ENCODE data around the gene ISG20.
"Not testable (repeated sequence)": the region's sequence is repeated elsewhere in the genome, so short reads cannot be mapped to it uniquely, and the experiment has no call there.

Gene ISG20

DNA sequence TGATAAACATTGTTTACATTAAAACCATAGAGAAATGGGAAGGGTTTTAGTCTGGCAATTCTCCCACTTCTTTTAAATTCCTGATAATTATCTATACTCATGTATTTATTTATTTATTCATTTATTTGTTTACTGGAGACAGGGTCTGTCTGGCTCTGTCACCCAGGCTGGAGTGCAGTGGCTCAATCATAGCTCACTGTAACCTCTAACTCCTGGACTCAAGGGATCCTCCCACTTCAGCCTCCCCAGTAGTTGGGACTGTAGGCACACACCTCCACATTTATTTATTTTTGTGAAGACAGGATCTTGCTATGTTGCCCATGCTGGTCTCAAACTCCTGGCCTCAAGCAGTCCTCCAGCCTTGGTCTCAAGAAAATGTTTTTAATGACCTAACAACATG, 20.1 kb upstream of the ISG20 start:
- DNase-seq (ENCODE audit: low read depth in 2 of 2), result no peak

- DNase-seq (ENCODE audit: low read depth in 2 of 2), result no peak
Observed at GRCh38 chr15:88619796-88620195, 19.0 kb upstream of the ISG20 start.

GRCh38 chr15:88620995-88621772, 17.6 kb upstream of the ISG20 start, which contains the start of gene AEN:
Gene AEN (plus strand): TSS chr15:88621340. CDS start chr15:88626210, 4,870 bp downstream.
- DNase-seq (ENCODE audit: low read depth in 2 of 2), result peak; percentile 88 to 90

- DNase-seq (ENCODE audit: low read depth in 2 of 2), result no peak
Observed at GRCh38 chr15:88621789-88622604, 16.8 kb upstream of the ISG20 start.

DNA sequence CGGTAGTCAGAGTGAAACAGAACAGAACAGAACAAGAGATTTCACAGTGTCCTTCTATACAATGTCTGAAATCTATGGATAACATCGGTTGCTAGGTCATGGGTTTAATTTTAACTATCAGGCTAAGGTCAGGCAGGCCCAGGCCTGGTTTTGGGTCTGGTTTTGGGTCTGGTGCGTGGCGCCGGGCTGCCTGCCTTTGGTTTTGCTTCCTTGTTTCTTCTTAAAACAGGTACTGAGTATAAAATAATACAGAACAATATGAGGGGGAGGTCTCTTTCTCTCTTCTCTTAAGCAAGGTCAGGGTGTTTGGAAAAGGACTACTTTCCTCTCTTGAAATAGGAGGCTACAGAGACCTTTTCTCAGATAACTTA, 16.2 kb upstream of the ISG20 start:
- DNase-seq (ENCODE audit: low read depth in 2 of 2), result no peak

DNA sequence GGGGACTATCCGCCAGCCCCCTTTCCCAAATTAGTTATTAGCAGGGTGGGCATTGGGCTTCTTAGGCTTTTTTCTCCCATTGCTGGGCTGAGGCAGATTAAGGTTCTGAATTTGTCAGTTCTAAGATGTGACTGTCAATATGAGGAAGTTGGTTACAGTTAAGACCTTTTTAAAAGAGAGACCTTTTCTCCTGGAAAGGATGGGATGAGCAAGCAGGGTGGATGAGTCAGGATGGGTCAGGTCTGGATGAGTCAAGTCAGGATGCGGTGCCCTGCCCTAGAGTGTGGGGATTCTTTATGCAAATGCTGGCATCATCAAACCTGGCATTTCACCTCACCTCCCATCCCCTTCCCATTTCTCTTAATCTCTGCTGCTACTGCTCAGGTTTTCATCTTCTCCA, 15.8 kb upstream of the ISG20 start:
- no peak for DNase-seq (ENCODE audit: low read depth in 2 of 2)

DNA sequence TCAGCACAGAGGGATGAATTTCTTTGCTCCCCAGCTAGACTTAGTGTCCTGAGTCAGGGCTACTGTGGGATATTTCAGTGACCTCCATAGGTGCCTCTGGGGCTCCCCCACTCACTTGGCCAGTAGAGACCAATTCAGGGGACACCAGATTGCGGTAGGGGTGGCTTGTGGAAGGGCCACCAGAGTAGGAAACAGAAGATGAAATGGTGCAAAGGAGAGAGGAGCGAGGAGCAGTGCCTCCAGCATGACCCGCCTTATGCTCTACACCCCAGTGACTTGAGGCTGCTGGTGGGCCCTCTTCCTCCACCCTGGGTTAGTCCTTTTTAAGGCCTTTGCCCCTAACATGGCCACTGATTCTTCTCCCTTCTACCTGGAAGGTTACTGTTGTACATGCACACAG, 15.2 kb upstream of the ISG20 start:
- no peak for DNase-seq (ENCODE audit: low read depth in 2 of 2)

- no peak for DNase-seq (ENCODE audit: low read depth in 2 of 2)
Observed at GRCh38 chr15:88624156-88624970, 14.5 kb upstream of the ISG20 start.

- DNase-seq (ENCODE audit: low read depth in 2 of 2), result no peak
Observed at GRCh38 chr15:88624971-88625490, 13.8 kb upstream of the ISG20 start.

DNA sequence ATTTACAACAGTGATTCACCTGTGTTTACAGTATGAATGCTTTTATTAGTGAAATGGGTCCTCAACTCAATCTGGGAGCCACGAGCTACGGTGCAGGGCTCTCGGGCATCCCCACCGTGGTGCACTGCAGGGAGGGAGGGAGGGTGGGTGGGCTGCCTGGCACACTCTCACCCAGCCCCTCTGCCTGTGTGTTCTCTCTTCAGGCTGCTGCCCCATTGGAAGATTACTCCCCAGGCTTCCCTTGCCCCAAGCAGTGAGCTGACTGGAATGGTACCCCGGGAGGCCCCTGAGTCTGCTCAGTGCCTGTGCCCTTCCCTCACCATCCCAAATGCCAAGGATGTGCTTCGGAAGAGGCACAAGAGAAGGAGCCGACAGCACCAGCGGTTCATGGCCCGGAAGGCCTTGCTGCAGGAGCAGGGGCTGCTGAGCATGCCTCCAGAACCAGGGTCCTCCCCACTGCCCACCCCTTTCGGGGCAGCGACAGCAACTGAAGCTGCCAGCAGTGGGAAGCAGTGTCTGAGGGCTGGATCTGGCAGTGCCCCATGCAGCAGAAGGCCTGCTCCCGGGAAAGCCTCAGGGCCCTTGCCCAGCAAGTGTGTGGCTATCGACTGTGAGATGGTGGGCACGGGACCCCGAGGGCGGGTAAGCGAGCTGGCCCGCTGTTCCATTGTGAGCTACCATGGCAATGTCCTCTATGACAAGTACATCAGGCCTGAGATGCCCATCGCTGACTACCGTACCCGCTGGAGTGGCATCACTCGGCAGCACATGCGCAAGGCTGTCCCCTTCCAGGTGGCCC, 12.7 kb upstream of the ISG20 start:
- DNase-seq (ENCODE audit: low read depth in 2 of 2), result no peak

DNA sequence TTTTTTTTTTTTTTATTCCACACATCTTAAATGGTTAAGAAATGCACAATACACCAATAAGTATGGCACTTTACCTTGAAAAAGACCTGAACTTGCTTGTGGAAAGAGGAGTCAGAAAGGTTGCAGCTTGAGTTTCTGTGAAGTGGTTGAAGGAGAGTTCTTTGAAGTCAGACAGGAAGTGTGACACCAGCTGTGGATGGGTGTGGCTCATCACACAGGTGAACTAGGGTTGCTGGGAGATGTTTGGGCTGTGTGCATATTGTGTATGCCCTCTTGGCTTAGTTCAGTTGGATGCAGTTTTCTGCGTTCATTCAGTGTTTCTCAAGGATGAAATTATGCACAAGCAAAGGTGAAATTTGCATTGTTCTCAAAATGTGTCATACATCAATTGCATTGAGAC, 11.4 kb upstream of the ISG20 start:
- DNase-seq (ENCODE audit: low read depth in 2 of 2), result no peak

DNA sequence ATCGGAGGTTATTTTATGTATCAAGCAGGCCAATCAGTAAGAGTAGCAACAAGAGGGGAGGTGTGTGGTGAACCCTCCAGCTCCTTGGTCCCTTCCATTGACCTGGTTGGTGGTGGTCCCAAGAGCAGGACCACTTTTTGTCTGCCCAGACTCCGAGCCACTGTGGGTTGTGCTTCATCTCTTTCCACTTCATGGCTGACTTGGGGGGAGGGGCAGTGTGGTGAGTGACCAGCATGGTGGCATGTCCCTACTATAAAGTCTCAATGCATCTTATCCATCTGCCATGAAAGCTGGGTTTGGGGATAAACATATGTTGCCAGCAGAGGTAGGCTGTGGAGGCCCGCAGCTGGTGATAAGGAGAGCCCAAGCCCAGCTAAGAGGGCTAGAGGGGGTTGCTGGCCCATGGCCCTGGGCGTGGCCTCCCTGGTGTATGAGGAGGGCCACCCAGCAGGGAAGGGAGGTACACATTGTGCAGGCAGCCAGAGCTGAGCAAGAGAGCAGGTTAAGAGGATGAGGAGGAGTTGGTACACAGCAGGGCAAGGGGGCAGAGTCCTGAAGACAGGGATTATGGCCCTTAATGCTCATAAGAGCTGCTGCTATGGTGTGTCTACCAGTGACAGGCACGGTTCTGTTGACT, 10.7 kb upstream of the ISG20 start:
- DNase-seq (ENCODE audit: low read depth in 2 of 2), result no peak

DNA sequence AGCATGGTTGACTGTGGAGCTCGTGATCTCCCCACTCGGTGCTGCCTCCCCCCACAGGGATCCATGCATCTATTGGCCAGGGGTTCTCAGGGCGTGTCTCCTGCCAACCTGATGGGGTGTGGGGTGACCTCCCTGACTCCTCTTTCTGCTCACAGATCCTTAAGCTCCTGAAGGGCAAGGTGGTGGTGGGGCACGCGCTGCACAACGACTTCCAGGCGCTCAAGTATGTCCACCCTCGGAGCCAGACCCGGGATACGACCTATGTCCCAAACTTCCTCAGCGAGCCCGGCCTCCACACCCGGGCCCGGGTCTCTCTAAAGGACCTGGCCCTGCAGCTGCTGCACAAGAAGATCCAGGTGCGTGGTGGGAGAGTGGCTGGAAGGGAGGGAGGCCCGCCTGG, 9.7 kb upstream of the ISG20 start:
- no peak for DNase-seq (ENCODE audit: low read depth in 2 of 2)

DNA sequence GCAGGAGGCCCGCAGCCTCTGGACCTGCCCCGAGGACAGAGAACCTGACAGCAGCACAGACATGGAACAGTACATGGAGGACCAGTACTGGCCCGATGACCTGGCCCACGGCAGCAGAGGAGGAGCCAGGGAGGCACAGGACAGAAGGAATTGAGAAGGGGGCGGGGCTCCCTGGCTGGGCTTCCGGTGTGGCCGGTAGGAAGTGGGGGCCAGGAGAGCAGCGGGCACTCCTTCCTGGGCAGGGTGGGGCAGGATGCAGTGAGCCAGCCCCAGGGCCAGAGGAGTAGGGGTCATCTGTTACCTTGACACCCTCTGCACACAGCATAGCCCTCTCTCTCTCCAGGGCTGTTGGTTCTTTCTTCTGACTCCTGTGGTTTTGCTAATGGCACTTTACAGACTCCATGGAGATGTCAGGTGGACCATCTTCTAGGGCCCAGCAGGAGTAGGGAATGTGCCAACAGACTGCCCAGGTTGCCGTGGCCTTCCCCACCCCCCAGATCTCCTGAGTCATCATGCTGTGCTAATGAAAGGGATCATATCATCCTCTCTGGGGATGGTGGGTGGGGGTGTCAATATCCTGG, 8.6 kb upstream of the ISG20 start:
- no peak for DNase-seq (ENCODE audit: low read depth in 2 of 2)

DNA sequence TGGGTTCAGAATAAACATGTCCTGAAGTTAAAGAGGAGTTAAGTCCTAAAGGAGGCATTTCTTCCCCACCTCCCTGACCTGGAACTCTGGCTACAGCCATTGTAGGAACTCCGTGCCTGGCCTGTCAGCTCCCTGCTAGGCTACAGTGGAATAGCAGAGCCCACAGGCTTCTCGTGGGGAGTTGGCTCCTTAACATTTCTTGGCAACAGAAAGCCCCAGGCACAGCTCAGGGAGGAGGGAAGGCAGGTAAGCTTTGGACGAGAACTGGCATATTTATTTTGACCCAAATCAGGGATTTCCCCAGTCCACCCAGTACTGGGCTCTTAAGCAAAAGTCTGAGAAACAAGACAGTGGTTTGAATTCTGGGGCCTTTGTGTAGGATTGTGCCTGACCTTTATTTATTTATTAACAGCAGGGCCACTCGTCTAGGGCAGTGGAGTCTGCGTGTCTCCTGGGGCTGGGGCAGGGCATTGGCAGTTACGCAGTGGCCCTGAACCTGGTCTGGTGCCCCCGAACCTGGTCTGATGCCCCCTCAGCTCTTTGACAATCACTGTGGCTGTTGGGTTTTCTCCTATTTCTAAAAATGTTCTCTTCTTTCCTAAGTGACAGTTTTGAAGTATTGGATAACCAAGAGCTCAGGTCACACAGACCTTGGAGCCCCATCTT, 7.9 kb upstream of the ISG20 start:
- no peak for DNase-seq (ENCODE audit: low read depth in 2 of 2)

- no peak for DNase-seq (ENCODE audit: low read depth in 2 of 2)
Observed at GRCh38 chr15:88631464-88632028, 7.3 kb upstream of the ISG20 start.

- DNase-seq (ENCODE audit: low read depth in 2 of 2), result not testable (repeated sequence)
Observed at GRCh38 chr15:88632797-88633196, 6.0 kb upstream of the ISG20 start.

GRCh38 chr15:88634449-88634848, 4.4 kb upstream of the ISG20 start:
- no peak for DNase-seq (ENCODE audit: low read depth in 2 of 2)

GRCh38 chr15:88635318-88635717, 3.5 kb upstream of the ISG20 start:
- no peak for DNase-seq (ENCODE audit: low read depth in 2 of 2)
